Measurements from ENCODE around the gene DARS2. TPM values are rescaled to one million over a fixed set of nuclear protein-coding genes. Genes with fewer than 3 reads are reported as not detected.

Gene DARS2
- total RNA-seq, 2 donors from 2014 or later: 11.3 to 18.1 TPM

DNA sequence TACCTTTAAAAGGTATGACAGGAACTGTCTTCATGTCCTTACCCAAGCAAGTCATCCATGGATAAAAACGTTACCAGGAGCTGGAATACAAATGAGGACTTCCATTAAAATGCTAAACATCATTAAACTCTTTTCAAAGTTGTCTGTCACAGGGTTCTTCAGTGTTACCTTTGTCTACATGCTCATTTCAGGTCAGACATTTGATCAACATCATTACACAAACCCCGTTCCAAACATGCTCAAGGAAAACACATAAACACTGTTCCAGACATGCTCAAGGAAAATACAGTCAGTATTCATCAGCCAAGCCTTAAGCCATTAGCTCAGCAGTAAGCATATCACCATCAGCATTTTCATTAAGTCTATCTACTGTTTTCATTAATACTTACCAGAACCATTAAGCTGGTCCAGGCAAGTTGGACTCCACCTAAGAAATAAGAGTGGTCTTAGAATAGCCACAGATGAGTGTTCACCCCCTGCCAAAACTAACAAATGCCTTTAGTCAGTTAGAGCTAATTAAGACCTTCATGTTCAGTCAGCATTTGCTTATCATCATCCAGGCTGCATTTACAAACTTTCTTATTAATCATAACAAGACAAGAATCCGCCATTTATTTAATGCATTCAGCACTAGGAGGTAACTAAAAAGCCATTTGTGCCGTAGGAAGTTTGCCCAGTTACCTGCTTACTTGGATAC, 41.1 kb downstream of the DARS2 start:
- DNase-seq (ENCODE audit: low spot score): no peak
- H3K36me3 ChIP-seq: no peaks in the 10 kb centered on the region
- H3K27me3 ChIP-seq (replicated peaks; ENCODE audit: insufficient read depth): no peaks in the 10 kb centered on the region
- TF ChIP-seq, protein P1, sequence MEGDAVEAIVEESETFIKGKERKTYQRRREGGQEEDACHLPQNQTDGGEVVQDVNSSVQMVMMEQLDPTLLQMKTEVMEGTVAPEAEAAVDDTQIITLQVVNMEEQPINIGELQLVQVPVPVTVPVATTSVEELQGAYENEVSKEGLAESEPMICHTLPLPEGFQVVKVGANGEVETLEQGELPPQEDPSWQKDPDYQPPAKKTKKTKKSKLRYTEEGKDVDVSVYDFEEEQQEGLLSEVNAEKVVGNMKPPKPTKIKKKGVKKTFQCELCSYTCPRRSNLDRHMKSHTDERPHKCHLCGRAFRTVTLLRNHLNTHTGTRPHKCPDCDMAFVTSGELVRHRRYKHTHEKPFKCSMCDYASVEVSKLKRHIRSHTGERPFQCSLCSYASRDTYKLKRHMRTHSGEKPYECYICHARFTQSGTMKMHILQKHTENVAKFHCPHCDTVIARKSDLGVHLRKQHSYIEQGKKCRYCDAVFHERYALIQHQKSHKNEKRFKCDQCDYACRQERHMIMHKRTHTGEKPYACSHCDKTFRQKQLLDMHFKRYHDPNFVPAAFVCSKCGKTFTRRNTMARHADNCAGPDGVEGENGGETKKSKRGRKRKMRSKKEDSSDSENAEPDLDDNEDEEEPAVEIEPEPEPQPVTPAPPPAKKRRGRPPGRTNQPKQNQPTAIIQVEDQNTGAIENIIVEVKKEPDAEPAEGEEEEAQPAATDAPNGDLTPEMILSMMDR (IDR thresholded peaks at IDR 0.05): no peak
- TF ChIP-seq POLR2A (IDR thresholded peaks at IDR 0.05) (no peak), POLR2AphosphoS5 (IDR thresholded peaks at IDR 0.05) (no peak)
- WGBS: 30% methylated on average over 4 of the region's 4 CpGs
- H3K4me3 ChIP-seq: peak overlapping the region in 1 of 2 donors; percentile 97
- no peaks in the 10 kb centered on the region for H3K9me3 ChIP-seq
- intact Hi-C loops (cut with DNase I): no loop called here
- H3K27ac ChIP-seq: peak overlapping the region in 1 of 2 donors; percentile 99
- peaks cover 10% of the 10 kb centered on the region for H3K4me1 ChIP-seq (replicated peaks)

DNA sequence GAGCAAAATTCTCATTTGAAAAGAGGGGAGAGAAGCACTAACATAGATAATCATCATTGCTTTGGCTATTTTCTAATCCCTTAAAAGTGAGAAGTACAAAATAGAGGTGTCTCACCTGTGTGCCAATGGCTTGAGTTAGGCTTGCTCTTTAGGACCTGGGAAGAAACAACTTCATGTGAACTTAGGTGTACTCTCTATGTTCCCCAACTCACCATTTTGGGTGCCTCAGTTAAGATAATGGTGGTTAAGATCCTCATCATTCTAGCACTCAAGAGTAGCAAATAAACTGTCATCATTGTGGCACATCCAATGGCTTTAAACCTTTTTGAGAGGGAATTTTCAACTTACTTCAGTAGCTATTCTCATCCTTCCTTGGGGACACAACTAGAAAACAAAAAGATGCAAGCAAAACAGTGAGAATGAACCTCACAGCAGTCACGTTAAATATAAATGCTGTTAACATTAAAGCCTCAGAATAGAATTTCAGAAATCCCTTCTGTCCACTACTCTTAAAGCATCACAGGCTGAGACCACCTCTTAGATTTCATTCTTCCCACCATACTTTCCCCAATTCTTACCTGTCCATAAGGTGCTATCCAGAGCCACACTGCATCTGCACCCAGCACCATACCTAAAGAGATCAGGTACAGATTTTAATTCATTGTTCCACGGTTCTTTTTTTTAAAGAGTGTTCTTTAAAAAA, 42.1 kb downstream of the DARS2 start:
- H3K27ac ChIP-seq: peak overlapping the region; percentile 98 to 99
- intact Hi-C loops (cut with DNase I): no loop called here
- H3K4me3 ChIP-seq: peak overlapping the region; percentile 79 to 97
- 7% methylated on average over 2 of the region's 2 CpGs for WGBS
- no peaks in the 10 kb centered on the region for H3K27me3 ChIP-seq (replicated peaks; ENCODE audit: insufficient read depth)
- H3K36me3 ChIP-seq: no peaks in the 10 kb centered on the region
- H3K9me3 ChIP-seq: no peaks in the 10 kb centered on the region
- H3K4me1 ChIP-seq (replicated peaks): peaks cover 10% of the 10 kb centered on the region
- TF ChIP-seq, protein P1 (IDR thresholded peaks at IDR 0.05): peak in 1 of 4 experiments; percentile 5
- no peak for TF ChIP-seq POLR2A (IDR thresholded peaks at IDR 0.05)
- no peak for DNase-seq (ENCODE audit: low spot score)

DNA sequence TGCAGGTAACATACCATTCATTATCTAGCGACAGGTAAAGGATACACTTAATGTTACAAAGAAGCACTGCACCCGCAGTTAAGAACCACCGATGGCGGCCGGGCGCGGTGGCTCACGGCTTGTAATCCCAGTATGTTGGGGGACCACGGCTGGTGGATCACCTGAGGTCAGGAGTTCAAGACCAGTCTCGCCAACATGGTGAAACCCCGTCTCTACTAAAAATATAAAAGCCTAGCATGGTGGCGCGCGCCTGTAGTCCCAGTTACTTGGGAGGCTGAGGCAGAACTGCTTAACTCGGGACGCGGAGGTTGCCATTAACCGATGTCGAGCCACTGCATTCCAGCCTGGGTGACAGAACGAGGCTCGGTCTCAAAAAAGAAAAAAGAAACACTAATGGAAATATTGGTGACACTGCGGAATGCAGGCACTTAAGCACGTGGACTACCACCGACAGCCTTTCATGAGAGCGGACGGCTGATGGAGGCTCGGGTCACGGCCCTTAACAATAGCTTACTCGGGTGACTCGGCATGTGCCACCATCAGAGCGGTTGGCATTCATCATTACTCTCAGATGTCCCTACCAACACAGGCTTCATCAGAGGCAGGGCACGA, 42.8 kb downstream of the DARS2 start:
- 4% methylated on average over 32 of the region's 32 CpGs for WGBS
- H3K9me3 ChIP-seq: no peaks in the 10 kb centered on the region
- peak overlapping the region; percentile 98 to 99 for H3K27ac ChIP-seq
- no peak for DNase-seq (ENCODE audit: low spot score)
- H3K4me3 ChIP-seq: peak overlapping the region; percentile 79 to 97
- TF ChIP-seq POLR2AphosphoS5 (IDR thresholded peaks at IDR 0.05): no peak
- TF ChIP-seq POLR2A (IDR thresholded peaks at IDR 0.05): no peak
- TF ChIP-seq, protein P1 (IDR thresholded peaks at IDR 0.05): no peak
- intact Hi-C loops (cut with DNase I): no loop called here
- no peaks in the 10 kb centered on the region for H3K36me3 ChIP-seq
- H3K4me1 ChIP-seq (replicated peaks): peaks cover 10% of the 10 kb centered on the region
- H3K27me3 ChIP-seq (replicated peaks; ENCODE audit: insufficient read depth): no peaks in the 10 kb centered on the region

DNA sequence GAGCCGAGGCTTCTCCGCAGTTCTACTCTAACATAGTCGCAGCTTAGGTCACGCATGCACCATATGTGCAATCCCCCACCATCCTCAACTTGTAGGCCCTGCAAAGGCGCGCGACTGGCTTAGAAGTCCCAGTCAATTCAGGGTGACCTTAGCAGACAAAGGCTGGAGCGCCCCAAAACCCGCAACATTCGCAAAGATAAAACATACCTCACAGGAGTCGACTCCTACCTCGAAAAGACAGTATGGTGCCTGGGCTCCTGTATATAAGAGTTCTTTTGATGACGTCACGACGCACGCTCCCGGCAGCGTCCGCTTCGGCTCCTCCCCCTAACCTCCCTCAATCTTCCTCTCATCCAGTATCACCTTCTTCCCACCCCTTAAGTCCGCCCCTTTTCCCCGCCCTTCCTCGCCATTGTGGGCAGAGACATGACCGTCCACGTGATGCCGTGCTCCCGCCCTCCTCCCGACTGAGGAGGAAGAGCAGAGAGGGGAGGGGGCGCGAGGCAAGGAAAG, 43.3 kb downstream of the DARS2 start, which contains the start of gene GAS5:
GAS5 (minus strand) TSS at position 237 of the 513 bp plus-strand sequence.
- Histone ChIP-seq H3K9me3 (no peaks in the 10 kb centered on the region), H3K4me1 (replicated peaks) (peaks cover 10% of the 10 kb centered on the region), H3K4me3 (peak within 1 kb of the TSS; percentile 79 to 97), H3K27ac (peak within 1 kb of the TSS; percentile 98 to 99), H3K27me3 (replicated peaks; ENCODE audit: insufficient read depth) (no peaks in the 10 kb centered on the region), H3K36me3 (no peaks in the 10 kb centered on the region)
- peak; percentile 100 for DNase-seq (ENCODE audit: low spot score)
- TF ChIP-seq, protein P1 (IDR thresholded peaks at IDR 0.05): peak in 1 of 4 experiments; percentile 31
- TF ChIP-seq POLR2AphosphoS5 (IDR thresholded peaks at IDR 0.05) (peak; percentile 99), POLR2A (IDR thresholded peaks at IDR 0.05) (peak; percentile 98)
- intact Hi-C loops (cut with DNase I): no loop called here
- WGBS: 1% methylated on average over 30 of the region's 30 CpGs
